Measurements from ENCODE around the gene HM13. TPM values are rescaled to one million over a fixed set of nuclear protein-coding genes. Genes with fewer than 3 reads are reported as not detected.

HM13 gene
- polyA plus RNA-seq, 4 donors: 53.9 to 202 (median 91.8) TPM

GRCh38 chr20:31617432-31618104, 103.3 kb downstream of the HM13 start:
- Histone ChIP-seq H3K27me3 (ENCODE audit: control insufficient read depth in 3 of 3, insufficient read depth in 3 of 3, low read length in 3 of 3) (no peaks in the 10 kb centered on the region), H3K4me1 (ENCODE audit: control insufficient read depth in 3 of 3, insufficient read depth in 2 of 3, low read depth in 1 of 3, low read length in 2 of 3) (peaks cover 0 to 1% (median 0%) of the 10 kb centered on the region in 3 donors), H3K36me3 (ENCODE audit: control insufficient read depth in 3 of 3, insufficient read depth in 2 of 3, low read depth in 1 of 3, low read length in 3 of 3) (no peaks in the 10 kb centered on the region), H3K9me3 (ENCODE audit: control insufficient read depth in 2 of 2, insufficient read depth in 1 of 2, low read depth in 1 of 2, low read length in 1 of 2) (no peaks in the 10 kb centered on the region), H3K27ac (ENCODE audit: low read depth in 1 of 3, low read length in 2 of 3) (no peak overlapping the region), H3K4me3 (ENCODE audit: low read depth in 1 of 3, low read length in 3 of 3) (no peak overlapping the region)
- no peak for DNase-seq
- 70 to 82% (median 76%) methylated on average over 6 of the region's 6 CpGs for WGBS, 3 donors
- FAIRE-seq: no peak

Other genes with a start within 250 kb of the HM13 start
- not detected for gene DEFB116, start 205.9 kb upstream of the HM13 start, polyA plus RNA-seq
- not detected for gene DEFB118, start 145.8 kb upstream of the HM13 start, polyA plus RNA-seq
- under 1 TPM in 1 of 4 donors, not detected in 3; 0.42 TPM for gene DEFB119, start 123.9 kb upstream of the HM13 start, polyA plus RNA-seq
- gene DEFB121, start 108.2 kb upstream of the HM13 start, polyA plus RNA-seq: not detected
- gene DEFB123, start 73.8 kb upstream of the HM13 start, polyA plus RNA-seq: not detected
- gene DEFB124, start 39.3 kb upstream of the HM13 start, polyA plus RNA-seq: under 1 TPM in 1 of 4 donors, not detected in 3; 0.18 TPM
- gene REM1, start 39.2 kb upstream of the HM13 start, polyA plus RNA-seq: 1 to 10 TPM in 1 of 4 donors, under 1 TPM in 2, not detected in 1; 0.81 to 1.8 (median 0.90) TPM
- 100 to 1,000 TPM; 215 to 335 (median 277) TPM for gene ID1, start 90.8 kb downstream of the HM13 start, polyA plus RNA-seq
- 1 to 10 TPM in 1 of 4 donors, under 1 TPM in 1, not detected in 2; 0.81 to 3.7 TPM for gene COX4I2, start 123.5 kb downstream of the HM13 start, polyA plus RNA-seq
- gene BCL2L1, start 208.4 kb downstream of the HM13 start, polyA plus RNA-seq: 100 to 1,000 TPM in 1 of 4 donors, 10 to 100 TPM in 3; 52.6 to 160 (median 86.3) TPM
- gene TPX2, start 224.8 kb downstream of the HM13 start, polyA plus RNA-seq: 10 to 100 TPM in 2 of 4 donors, 1 to 10 TPM in 1, under 1 TPM in 1; 0.81 to 27.8 (median 12.1) TPM